Testis (tissue), 3 donors: ENCODE results near the gene GTF2F1. TPM values are rescaled to one million over a fixed set of nuclear protein-coding genes. Genes with fewer than 3 reads are reported as not detected.

Experiments
- DNase-seq: peaks from one replicate; pipeline ENCODE4 v3.0.0-alpha.2; 2019
- H3K27ac ChIP-seq, 2 donors: fragments of 200-600 bp; sonication (generic); one replicate each; pipeline ENCODE4 v1.5.1; 2019
- H3K27me3 ChIP-seq: fragments of 200-600 bp; sonication (generic); one replicate; pipeline ENCODE4 v1.5.1; 2019
- H3K36me3 ChIP-seq: fragments of 200-600 bp; sonication (generic); one replicate; pipeline ENCODE4 v1.5.1; 2017; ENCODE audit warnings: low read depth; ENCODE audit errors: missing control alignments
- H3K4me1 ChIP-seq: fragments of 200-600 bp; sonication (generic); one replicate; pipeline ENCODE4 v1.5.1; 2019
- H3K4me3 ChIP-seq, 2 donors: fragments of 200-600 bp; sonication (generic); one replicate each; pipeline ENCODE4 v1.5.1; 2017 to 2019
- H3K9me3 ChIP-seq: fragments of 200-600 bp; sonication (generic); one replicate; pipeline ENCODE4 v1.5.1; 2017
- CTCF ChIP-seq, 3 experiments: fragments of 450-650 bp in 2 of 3; fragments of 200-600 bp in 1 of 3; sonication (generic) in 1 of 3; IDR thresholded peaks; one replicate each; pipeline ENCODE4 v1.5.1; 2016 to 2019; ENCODE audit warnings: antibody characterized with exemption in 3 of 3, mild to moderate bottlenecking in 2 of 3, moderate library complexity in 1 of 3
- POLR2A ChIP-seq: fragments of 450-650 bp; IDR thresholded peaks from one replicate; pipeline ENCODE4 v1.6.1; 2017; ENCODE audit warnings: antibody characterized with exemption, mild to moderate bottlenecking, moderate library complexity
- WGBS, 2 donors: methylation state at CpG; one replicate each; pipeline ENCODE4 v1.1.5; 2018; 5-methylcytosine and 5-hydroxymethylcytosine counted together
- intact Hi-C: fragments of 100-400 bp; cut with DNase I; formaldehyde crosslinking; loops from one replicate; pipeline ENCODE4 v1.15.1; 2023; ENCODE audit warnings: low total_unique reads
- polyA plus RNA-seq: library from polyadenylated mRNA; stranded (reverse); fragments of 350-450 nt; fragmentation: Illumina TruSeq; extraction: RNeasy Lipid Tissue Mini Kit (QIAGEN cat#74804); gene quantifications from one replicate; pipeline ENCODE4 v1.2.3, GENCODE V29; 2014; ENCODE audit warnings: low read depth, low replicate concordance; ENCODE audit not compliant: insufficient read depth
- total RNA-seq, 2 donors: library from RNA; depleted of rRNA; stranded (reverse); fragments of >200 nt; gene quantifications; one replicate each; pipeline ENCODE4 v1.2.3, GENCODE V29; 2016

Gene GTF2F1
- total and polyA plus RNA-seq, 3 donors from 2014 or later, result 78.1 to 122 (median 81.1) TPM

- Histone ChIP-seq H3K27ac (peak overlapping the region in 1 of 2 donors; percentile 67), H3K27me3 (no peaks in the 10 kb centered on the region), H3K9me3 (no peaks in the 10 kb centered on the region), H3K4me3 (no peak overlapping the region), H3K4me1 (peaks cover 11% of the 10 kb centered on the region), H3K36me3 (no peaks in the 10 kb centered on the region)
- no peak for TF ChIP-seq POLR2A
- no peak for TF ChIP-seq CTCF (IDR thresholded peaks at IDR 0.05)
- intact Hi-C loops, result no loop called here
- DNase-seq, result no peak
- 47 to 48% methylated on average over 10 of the region's 10 CpGs for WGBS, 2 donors
These were observed 20.3 kb upstream of the GTF2F1 start for GRCh38 chr19:6413291-6413690.

DNA sequence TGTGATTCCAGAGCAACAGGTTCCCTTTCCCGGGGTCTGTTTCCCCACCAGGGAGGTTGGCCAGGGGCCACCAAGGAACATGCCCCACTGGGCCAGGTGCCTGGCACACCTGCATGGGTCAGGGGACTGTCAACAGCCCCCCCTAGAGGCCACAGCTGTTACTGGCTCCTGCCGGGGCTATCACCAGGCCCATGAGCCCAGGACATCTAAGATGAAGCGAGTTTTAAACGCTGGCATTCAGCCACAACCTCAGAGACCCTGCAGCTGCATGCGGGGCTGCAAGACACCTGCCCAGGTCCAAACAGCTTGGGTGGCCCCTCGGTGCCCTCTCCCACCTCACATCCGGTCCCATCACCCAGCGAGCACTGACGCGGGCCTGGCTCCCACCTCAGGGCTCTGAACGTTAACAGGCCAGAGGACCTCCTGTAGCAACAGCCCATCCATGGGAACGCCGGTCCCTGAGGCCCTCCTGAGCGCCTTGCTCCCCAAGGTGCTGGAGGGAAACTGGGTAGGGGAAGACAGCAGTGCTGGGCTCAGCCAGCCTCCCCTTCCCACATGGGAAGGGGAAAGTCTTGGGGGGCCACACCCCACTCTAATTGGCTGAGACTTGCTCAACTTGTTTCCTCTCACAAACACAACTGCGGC lies 19.6 kb upstream of the GTF2F1 start:
- H3K36me3 ChIP-seq, result no peaks in the 10 kb centered on the region
- no peaks in the 10 kb centered on the region for H3K9me3 ChIP-seq
- H3K4me1 ChIP-seq, result peaks cover 11% of the 10 kb centered on the region
- no peaks in the 10 kb centered on the region for H3K27me3 ChIP-seq
- 54 to 66% methylated on average over 4 to 13 of the region's 15 CpGs for WGBS, 2 donors
- intact Hi-C loops, result no loop called here
- peak; percentile 36 for DNase-seq
- peak overlapping the region in 1 of 2 donors; percentile 67 for H3K27ac ChIP-seq
- TF ChIP-seq CTCF (IDR thresholded peaks at IDR 0.05) (peak in 2 of 3 experiments; percentile 19 to 48), POLR2A (no peak)
- no peak overlapping the region for H3K4me3 ChIP-seq

DNA sequence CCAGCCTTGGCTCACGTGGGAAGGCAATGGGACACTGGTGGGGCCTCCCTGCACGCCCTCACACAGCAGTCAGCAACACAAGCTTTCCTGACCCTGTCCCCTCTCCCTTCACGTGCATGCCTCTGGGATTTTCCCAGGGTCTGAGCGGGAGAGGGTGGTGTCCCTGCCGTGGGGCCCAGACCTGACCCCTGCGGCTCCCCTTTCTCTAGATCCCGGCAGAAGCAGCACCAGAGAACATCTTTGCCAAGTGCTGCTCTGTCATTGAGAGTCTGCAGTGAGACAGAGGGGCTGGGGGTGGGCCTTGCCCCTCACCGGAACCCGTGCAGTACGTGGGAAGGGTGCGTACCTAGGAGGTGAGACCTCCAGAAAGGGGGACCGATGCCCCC lies 19.1 kb upstream of the GTF2F1 start:
- H3K36me3 ChIP-seq, result no peaks in the 10 kb centered on the region
- H3K4me1 ChIP-seq, result peaks cover 11% of the 10 kb centered on the region
- no peak overlapping the region for H3K4me3 ChIP-seq
- intact Hi-C loops, result no loop called here
- H3K27me3 ChIP-seq, result no peaks in the 10 kb centered on the region
- no peaks in the 10 kb centered on the region for H3K9me3 ChIP-seq
- H3K27ac ChIP-seq, result no peak overlapping the region
- WGBS, 2 donors, result 77 to 78% methylated on average over 6 to 12 of the region's 12 CpGs
- no peak for TF ChIP-seq POLR2A
- no peak for DNase-seq

DNA sequence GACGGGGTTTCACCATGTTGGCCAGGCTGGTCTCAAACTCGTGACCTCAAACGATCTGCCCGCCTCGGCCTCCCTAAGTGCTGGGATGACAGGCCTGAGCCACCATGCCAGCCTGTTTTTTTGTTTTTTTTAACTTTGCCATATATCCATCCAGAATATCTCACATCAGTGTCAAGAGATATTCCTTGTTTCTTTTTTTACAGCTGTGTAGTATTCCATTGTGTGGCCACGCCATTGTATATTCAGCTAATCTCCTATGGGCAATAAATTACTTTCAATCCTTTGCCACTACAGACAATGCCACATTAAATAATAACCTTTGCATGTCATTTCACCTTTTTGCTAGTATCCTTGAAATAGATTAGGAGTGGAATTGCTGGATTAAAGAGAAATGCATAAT lies 16.4 kb upstream of the GTF2F1 start:
- intact Hi-C loops, result no loop called here
- no peak for TF ChIP-seq POLR2A
- TF ChIP-seq CTCF (IDR thresholded peaks at IDR 0.05), result no peak
- Histone ChIP-seq H3K4me3 (no peak overlapping the region), H3K4me1 (peaks cover 11% of the 10 kb centered on the region), H3K9me3 (no peaks in the 10 kb centered on the region), H3K36me3 (no peaks in the 10 kb centered on the region), H3K27ac (no peak overlapping the region), H3K27me3 (no peaks in the 10 kb centered on the region)
- DNase-seq, result no peak
- 93% methylated on average over 6 of the region's 6 CpGs for WGBS, 2 donors

DNA sequence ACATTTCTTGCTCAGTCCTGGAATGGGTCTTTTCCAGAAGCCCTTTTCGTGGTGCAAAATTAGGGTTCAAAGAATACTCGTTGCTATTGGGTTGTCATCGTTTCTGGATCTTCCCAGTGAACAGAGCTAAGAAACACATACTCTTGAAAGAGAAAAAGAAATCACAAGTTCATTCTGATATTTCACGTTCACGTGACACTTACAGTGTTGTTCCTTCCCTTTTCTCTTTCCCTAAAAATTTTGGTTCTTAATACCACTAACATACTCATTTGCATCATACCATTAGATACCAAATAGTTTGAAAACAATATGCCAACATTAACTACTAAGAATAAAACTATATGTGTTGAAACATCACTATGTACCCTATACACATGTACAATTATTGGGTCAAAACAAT lies 13.4 kb upstream of the GTF2F1 start:
- H3K27me3 ChIP-seq, result no peaks in the 10 kb centered on the region

More for the DNA sequence above, 13.4 kb upstream of the GTF2F1 start:
- Histone ChIP-seq H3K4me1 (no peaks in the 10 kb centered on the region), H3K27ac (no peak overlapping the region), H3K36me3 (no peaks in the 10 kb centered on the region), H3K4me3 (no peak overlapping the region), H3K9me3 (no peaks in the 10 kb centered on the region)
- no peak for TF ChIP-seq CTCF (IDR thresholded peaks at IDR 0.05)
- TF ChIP-seq POLR2A, result no peak
- 83 to 91% methylated on average over 5 of the region's 5 CpGs for WGBS, 2 donors
- intact Hi-C loops, result no loop called here
- DNase-seq, result no peak
